Fibroblast of the aortic adventitia (primary cell): ENCODE results near the gene NUP160. TPM values are rescaled to one million over a fixed set of nuclear protein-coding genes. Genes with fewer than 3 reads are reported as not detected.

Experiments used
- DNase-seq: peaks from one replicate; pipeline ENCODE4 v3.0.0-alpha.2; 2010; ENCODE audit warnings: low read depth
- H3K4me3 ChIP-seq: 2 replicates; pipeline ENCODE4 v1.5.1; 2011; ENCODE audit warnings: low read depth, mild to moderate bottlenecking, control low read depth, low read length, moderate library complexity
- CTCF ChIP-seq: IDR thresholded peaks from 2 replicates; pipeline ENCODE4 v1.5.1; 2011; ENCODE audit warnings: mild to moderate bottlenecking, low read length, control low read depth, inconsistent platforms; ENCODE audit not compliant: insufficient read depth
- small RNA-seq: library from RNA; depleted of rRNA; stranded (forward); fragments of <200 nt; gene quantifications from one replicate; pipeline ENCODE3, GENCODE V24; 2012
- total RNA-seq: library from RNA; depleted of rRNA; stranded (reverse); fragments of >200 nt; gene quantifications from 2 replicates; pipeline ENCODE4 v1.2.3, GENCODE V29; 2012; ENCODE audit warnings: low replicate concordance

Gene NUP160
- total RNA-seq, 1 donor = 41.5 TPM

DNA sequence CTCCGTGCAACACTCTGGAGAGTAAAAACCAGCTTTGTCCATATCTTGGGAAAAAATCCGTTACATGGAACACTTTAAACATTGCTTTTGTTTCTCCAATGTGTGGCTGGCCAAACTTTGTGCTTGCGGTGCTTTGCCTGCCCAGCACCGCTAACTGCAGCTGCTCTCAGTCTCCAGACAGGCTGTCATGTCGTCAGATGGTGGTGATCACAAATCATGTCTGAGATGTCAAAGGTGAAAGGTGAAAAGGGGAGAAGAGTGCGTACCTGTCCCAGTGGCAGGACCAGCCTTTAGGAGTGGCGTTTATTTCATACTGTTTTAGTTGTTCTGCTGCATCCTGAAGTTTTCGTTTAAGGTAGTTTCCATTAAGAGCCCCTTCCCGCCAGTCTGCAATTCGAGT, 115.9 kb downstream of the NUP160 start:
- DNase-seq = no peak
- no peak for TF ChIP-seq CTCF
- no peak overlapping the region for H3K4me3 ChIP-seq

- no peak overlapping the region for H3K4me3 ChIP-seq
- no peak for TF ChIP-seq CTCF
- no peak for DNase-seq
These were observed 116.7 kb downstream of the NUP160 start for GRCh38 chr11:47731475-47731874.

Small RNA genes lying within 50 kb of the gene (small RNA-seq; reads per million reads assigned to genes)
- gene AC021443.1 = not detected
- not detected for gene RF00019
- not detected for gene RNA5SP340

Other genes with a start within 250 kb of the NUP160 start
- 88.1 and 187 TPM in 2 replicates for gene MTCH2, start 205.8 kb downstream of the NUP160 start, total RNA-seq
- 0.90 and 1.4 TPM in 2 replicates for gene AGBL2, start 133.0 kb downstream of the NUP160 start, total RNA-seq
- gene FNBP4, start 81.0 kb downstream of the NUP160 start, total RNA-seq = 80.2 and 113 TPM in 2 replicates
- 6.6 and 11.0 TPM in 2 replicates for gene PTPRJ, start 132.2 kb upstream of the NUP160 start, total RNA-seq